ENCODE measurements around the gene CCDC177. TPM values are rescaled to one million over a fixed set of nuclear protein-coding genes. Genes with fewer than 3 reads are reported as not detected.

CCDC177 gene
- total and polyA plus RNA-seq, 11 donors = 0.06 TPM; not detected in 10

GRCh38 chr14:69586404-69586803, 11.7 kb upstream of the CCDC177 start:
- Histone ChIP-seq H3K4me3 (no peak overlapping the region), H3K36me3 (no peaks in the 10 kb centered on the region), H3K27me3 (no peaks in the 10 kb centered on the region), H3K4me1 (peaks cover 0 to 31% (median 6%) of the 10 kb centered on the region in 12 donors), H3K9me3 (no peaks in the 10 kb centered on the region), H3K27ac (peak overlapping the region in 2 of 12 donors; percentile 16 to 62)
- intact Hi-C loops (cut with DNase I) = loop anchor here in 1 of 10 donors (5.0 kb wide), 1 partner anchor 141 kb away; no protein-coding TSS in a partner anchor
- 55 to 64% (median 58%) methylated on average over 4 of the region's 4 CpGs for WGBS, 4 donors
- TF ChIP-seq, protein P1, sequence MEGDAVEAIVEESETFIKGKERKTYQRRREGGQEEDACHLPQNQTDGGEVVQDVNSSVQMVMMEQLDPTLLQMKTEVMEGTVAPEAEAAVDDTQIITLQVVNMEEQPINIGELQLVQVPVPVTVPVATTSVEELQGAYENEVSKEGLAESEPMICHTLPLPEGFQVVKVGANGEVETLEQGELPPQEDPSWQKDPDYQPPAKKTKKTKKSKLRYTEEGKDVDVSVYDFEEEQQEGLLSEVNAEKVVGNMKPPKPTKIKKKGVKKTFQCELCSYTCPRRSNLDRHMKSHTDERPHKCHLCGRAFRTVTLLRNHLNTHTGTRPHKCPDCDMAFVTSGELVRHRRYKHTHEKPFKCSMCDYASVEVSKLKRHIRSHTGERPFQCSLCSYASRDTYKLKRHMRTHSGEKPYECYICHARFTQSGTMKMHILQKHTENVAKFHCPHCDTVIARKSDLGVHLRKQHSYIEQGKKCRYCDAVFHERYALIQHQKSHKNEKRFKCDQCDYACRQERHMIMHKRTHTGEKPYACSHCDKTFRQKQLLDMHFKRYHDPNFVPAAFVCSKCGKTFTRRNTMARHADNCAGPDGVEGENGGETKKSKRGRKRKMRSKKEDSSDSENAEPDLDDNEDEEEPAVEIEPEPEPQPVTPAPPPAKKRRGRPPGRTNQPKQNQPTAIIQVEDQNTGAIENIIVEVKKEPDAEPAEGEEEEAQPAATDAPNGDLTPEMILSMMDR (IDR thresholded peaks at IDR 0.05) = no peak
- no peak for TF ChIP-seq POLR2A (IDR thresholded peaks at IDR 0.05)
- no peak for DNase-seq
- peak in 1 of 4 donors; percentile 52 for ATAC-seq

DNA sequence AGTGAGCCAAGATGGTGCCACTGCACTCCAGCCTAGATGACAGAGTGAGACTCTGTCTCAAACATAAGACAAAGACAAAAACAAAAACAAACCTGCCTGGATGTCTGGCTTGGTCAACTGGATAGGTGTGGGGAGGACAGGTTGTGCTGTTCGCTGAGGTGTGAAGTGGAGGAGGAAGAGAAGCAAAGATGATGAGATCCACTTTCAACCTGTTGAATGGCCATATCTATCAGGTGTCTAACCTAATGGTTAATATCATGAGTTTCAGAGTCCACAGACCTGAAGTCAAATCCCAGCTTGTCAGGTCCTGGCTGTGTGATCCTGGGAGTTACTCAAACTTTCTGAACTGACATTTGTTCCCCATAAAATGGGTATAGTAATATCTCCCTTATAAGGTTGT, 9.7 kb upstream of the CCDC177 start:
- ATAC-seq (no peak), DNase-seq (no peak)
- 88 to 97% (median 93%) methylated on average over 1 of the region's 1 CpG for WGBS, 4 donors
- Histone ChIP-seq H3K4me1 (peaks cover 0 to 31% (median 6%) of the 10 kb centered on the region in 12 donors), H3K36me3 (no peaks in the 10 kb centered on the region), H3K9me3 (no peaks in the 10 kb centered on the region), H3K27ac (no peak overlapping the region), H3K27me3 (no peaks in the 10 kb centered on the region), H3K4me3 (no peak overlapping the region)
- intact Hi-C loops (cut with DNase I) = loop anchor here in 3 of 10 donors (2.0 to 5.0 kb wide), 2 partner anchors 142 to 143 kb away; no protein-coding TSS in a partner anchor
- TF ChIP-seq, protein P1 (IDR thresholded peaks at IDR 0.05) = no peak
- no peak for TF ChIP-seq POLR2A (IDR thresholded peaks at IDR 0.05)

DNA sequence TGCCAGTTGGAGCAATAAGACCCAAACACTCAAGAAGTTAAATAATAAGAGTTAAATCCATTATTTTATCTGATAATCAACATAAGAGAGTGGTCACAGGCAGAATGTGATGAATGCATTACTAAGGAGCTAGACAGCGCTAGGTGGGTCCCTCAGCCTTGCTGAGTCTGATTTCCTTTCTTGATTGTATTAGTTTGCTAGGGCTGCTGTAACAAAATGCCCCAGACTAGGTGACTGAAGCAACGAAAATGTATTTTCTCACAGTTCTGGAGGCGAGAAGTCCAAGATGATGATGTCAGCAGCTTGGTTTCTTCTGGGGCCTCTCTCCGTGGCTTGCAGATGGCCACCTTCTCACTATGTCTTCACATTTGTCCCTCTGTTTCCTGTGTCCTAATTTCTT, 8.2 kb upstream of the CCDC177 start:
- ATAC-seq (no peak), DNase-seq (no peak)
- no peak overlapping the region for H3K4me3 ChIP-seq
- intact Hi-C loops (cut with DNase I) = loop anchor here in 1 of 10 donors (5.0 kb wide), 1 partner anchor 144 kb away; no protein-coding TSS in a partner anchor
- H3K4me1 ChIP-seq = peaks cover 0 to 31% (median 6%) of the 10 kb centered on the region in 12 donors
- WGBS, 4 donors = 91 to 94% (median 91%) methylated on average over 4 of the region's 4 CpGs
- H3K27me3 ChIP-seq = peaks cover 0 to 5% (median 0%) of the 10 kb centered on the region in 9 donors
- TF ChIP-seq, protein P1 (IDR thresholded peaks at IDR 0.05) = no peak
- no peak for TF ChIP-seq POLR2A (IDR thresholded peaks at IDR 0.05)
- H3K27ac ChIP-seq = no peak overlapping the region
- H3K9me3 ChIP-seq = no peaks in the 10 kb centered on the region
- H3K36me3 ChIP-seq = no peaks in the 10 kb centered on the region

- peak in 2 of 4 donors; percentile 14 to 36 for ATAC-seq
- no peak overlapping the region for H3K4me3 ChIP-seq
- intact Hi-C loops (cut with DNase I) = loop anchor here in 1 of 10 donors (5.0 kb wide), 1 partner anchor 145 kb away; no protein-coding TSS in a partner anchor
- H3K4me1 ChIP-seq = peaks cover 0 to 29% (median 5%) of the 10 kb centered on the region in 12 donors
- peaks cover 0 to 8% (median under 1%) of the 10 kb centered on the region in 9 donors for H3K27me3 ChIP-seq
- no peaks in the 10 kb centered on the region for H3K36me3 ChIP-seq
- 89 to 100% (median 97%) methylated on average over 1 of the region's 1 CpG for WGBS, 4 donors
- no peak for DNase-seq
- no peaks in the 10 kb centered on the region for H3K9me3 ChIP-seq
- no peak overlapping the region for H3K27ac ChIP-seq
- TF ChIP-seq, protein P1 (IDR thresholded peaks at IDR 0.05) = no peak
- TF ChIP-seq POLR2A (IDR thresholded peaks at IDR 0.05) = no peak
Observed at GRCh38 chr14:69582212-69582611, 7.5 kb upstream of the CCDC177 start.
